Measurements from ENCODE around the gene TP73.

Gene TP73

DNA sequence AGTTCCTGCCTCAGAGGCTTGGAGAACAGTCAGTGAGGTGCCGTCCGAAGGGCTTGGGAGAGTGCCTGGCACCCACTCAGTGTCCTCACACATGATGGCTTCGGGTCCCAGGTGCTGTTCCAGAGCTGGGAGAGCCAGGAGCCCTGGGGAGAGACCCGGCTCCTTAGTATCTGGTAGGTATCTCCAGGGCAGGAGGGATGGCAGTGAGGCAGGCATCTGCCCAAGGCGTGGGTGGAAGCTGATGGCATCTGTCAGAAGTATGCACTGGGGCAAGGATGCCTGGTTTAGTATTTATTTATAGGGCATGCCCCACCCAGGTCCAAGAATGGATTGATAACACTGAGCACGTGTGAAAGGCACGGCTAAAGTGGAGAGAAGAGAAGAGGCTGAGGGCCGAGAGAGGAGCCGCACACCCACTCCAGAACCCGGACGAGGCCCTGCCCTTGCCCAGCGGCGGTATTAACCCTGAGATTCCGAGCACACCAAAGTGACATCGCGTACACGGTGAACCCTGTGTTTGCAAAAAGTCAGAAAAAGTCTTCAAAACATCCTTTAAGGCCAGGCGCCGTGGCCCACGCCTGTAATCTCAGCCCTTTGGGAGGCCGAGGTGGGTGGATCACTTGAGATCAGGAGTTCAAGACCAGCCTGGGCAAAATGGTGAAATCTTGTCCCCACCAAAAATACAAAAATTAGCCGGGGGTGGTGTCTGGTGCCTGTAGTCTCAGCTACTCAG, 2.4 kb downstream of the TP73 start:
- no peak for DNase-seq

DNA sequence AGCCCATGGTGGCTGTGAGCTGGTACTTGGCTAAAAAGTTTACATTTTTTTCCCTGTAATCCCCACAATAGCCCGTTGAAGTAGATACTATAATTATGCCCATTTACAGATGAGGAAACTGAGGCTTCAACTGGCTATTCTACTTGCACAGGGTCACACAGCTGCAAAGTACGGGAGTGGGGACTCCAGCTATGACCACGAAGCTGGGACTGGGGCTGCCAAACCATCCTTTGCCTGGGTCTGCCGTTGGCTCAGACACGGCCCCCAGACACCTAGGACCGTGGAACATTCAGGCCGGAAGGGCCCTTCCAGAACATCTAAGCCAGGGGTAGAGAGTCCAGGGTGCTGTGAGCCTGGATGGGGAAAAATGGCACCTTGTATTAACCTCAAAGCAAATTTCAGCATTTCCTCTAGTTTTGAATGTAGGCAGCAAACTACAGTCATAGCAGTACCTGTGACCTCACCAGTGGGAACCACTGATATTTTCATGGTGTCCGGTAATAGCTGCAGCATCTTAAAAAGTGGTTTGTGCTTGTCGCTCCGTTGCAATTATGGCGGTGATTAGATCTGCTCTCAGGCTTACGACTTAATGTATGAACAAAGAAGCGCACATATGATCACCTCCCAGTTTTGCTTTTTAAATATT, 4.3 kb downstream of the TP73 start:
- DNase-seq = no peak

GRCh38 chr1:3657096-3657475, 4.8 kb downstream of the TP73 start:
- no peak for DNase-seq

- no peak for DNase-seq
These were observed 5.4 kb downstream of the TP73 start for GRCh38 chr1:3657578-3658230.

DNA sequence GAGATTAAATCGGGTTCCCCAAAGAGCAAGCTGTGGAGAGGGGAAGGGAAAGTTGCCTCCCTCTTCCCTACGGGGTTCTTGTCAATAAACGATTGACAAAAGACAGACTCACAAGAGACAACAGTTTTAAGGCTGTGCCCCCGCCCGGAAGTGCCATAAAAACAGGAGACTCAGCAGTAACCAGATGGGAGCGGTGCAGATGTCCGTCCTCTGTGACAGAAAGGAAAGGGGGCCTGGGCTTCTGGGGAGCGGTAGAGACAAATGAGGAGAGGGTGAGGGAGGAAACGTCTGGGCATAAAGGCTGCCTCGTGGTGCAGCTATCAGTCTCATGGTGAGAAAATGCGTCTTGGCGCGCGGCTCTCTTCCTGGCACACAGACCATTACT, 5.9 kb downstream of the TP73 start:
- no peak for DNase-seq

DNA sequence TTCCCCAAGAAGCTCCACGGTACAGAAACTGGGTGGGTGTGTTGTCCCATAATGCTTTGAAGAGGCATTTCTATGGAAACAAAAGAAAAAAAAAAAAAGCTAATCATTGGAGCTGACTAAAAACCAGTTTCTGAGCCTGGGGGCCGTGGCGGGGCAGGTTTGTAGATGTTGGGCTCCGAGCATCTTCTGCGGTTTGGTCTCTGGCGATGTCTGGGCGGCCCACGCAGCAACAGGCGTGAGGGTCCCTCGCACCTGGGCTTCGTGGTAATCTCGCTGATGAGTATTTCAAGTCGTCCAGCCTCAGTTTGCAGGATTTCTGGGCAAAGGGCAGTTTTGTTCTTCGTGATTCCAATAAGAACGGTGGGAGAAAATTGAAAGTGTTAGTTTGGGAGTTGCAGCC, 6.8 kb downstream of the TP73 start:
- DNase-seq = no peak

DNA sequence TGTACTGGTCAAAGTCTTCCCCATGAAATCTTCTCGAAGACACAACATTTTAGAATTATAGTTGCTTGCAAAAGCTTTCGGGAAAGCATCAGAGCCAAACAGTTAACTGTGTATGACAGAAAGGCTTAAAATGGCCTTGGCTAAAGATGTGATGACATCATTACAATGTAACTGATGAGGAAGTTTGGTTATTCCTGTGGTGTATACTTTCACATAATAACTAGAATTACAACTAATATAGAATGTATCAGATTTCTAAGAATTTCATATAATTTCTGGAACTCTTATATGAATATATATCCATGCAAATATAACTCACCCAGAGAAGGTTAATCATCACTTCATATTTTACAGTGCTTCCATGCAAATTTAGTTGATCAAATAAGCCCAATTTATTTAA, 8.4 kb downstream of the TP73 start:
- DNase-seq = no peak

GRCh38 chr1:3661631-3662030, 9.3 kb downstream of the TP73 start:
- no peak for DNase-seq

GRCh38 chr1:3662080-3662671, 9.9 kb downstream of the TP73 start:
- no peak for DNase-seq

DNA sequence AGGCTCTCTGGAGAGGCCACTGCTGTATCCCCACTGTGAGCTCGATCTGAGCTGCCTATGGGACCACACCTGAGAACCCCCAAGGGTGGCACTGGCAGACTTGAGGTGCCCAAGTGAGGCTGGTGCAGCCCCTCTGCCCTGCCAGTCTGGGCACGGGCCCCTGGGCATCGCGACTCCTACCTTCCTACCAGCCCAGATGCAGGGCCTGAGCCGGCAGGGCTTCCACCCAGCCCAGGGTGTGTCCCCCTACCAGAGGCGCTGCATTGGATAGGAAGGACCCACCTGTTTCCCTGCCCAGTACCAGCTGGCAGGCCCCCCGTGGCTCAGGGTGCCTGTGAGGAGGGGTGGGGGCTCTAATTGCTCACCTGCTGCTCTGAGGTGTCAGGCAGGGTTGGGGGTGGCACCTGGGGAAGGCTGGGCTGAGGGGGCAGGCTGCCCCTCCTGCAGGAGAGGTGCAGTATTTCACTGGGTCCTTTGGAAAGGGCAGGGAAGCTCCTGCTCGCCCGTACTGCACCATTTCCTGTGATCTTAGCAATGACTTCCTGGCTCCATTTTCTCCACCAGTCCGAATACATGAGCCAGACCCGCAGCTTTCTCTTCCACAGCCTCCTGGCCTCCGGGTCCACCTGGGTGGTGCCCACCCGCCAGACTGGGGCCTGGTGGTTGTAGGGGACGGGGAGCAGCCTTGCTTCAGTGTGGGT, 11.8 kb downstream of the TP73 start:
- no peak for DNase-seq

DNA sequence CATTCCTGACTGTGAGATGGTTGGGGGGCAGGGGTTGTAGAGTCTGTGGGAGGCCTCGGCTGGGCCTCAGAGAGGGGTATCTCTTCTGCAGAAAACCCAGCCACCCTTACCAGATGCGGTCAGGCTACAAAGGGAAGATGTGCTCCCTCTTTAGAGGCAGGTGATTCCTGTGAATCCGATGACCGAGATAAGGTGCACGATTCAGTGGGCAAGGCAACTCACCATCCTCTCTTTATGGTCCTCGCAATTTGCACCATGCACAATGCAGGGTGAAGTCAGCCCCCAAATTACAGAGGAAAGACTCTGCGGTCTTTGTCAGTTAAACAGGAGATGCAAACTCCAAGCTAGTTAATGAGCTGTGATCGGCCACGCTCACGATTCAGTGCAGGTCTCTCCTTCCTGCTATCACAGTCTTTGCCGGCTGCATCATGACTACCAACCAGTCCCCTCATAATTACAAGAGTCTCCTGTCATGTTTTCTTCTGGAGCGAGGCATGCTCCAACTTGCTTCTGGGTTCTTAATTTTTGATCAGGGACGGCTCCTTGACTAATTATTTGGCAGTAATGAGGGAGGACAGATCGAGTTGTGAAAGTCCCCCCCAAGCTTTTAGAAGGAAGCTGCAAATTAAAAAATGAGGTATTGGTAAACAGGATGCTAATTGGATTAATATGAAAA, 12.5 kb downstream of the TP73 start:
- DNase-seq = no peak

- no peak for DNase-seq
These were observed 15.8 kb downstream of the TP73 start for GRCh38 chr1:3668148-3668547.

DNA sequence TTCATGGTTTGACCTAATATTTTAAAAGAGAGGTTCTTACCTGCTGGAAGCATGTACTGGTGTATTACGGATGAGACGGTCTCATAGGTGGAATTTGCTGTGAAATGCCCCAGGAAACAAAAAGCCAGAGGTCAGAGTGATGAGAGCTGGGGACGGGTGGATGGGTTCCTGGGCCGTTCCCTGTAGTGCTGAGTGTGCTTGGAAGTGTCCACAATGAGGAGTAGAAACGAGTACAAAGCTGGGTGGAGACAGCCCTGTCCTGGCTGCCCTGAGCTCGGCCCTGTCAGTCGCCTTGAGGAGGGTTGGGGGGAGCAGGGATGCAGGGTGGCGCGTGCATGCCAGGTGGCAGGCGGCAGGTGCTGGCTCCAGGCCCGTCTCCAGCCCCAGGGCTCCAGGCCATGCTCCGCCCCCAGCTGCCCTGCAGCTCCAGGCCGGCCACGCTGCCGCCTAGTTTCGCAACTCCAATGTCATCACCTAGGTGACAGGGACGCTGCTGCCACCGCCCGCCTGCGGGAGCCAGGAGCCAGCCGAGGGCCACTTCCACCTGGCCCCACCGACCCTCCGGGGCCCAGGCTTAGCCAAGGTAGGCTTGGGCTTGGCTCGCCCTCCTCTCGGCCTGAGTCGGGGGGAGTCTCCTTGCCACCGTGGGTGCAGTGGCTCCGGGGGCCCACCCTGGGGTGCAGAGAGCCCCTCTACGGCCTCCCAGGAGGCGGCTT, 16.4 kb downstream of the TP73 start:
- no peak for DNase-seq

GRCh38 chr1:3669421-3669821, 17.1 kb downstream of the TP73 start:
- DNase-seq = no peak

- no peak for DNase-seq
These were observed 17.7 kb downstream of the TP73 start for GRCh38 chr1:3669971-3670431.

DNA sequence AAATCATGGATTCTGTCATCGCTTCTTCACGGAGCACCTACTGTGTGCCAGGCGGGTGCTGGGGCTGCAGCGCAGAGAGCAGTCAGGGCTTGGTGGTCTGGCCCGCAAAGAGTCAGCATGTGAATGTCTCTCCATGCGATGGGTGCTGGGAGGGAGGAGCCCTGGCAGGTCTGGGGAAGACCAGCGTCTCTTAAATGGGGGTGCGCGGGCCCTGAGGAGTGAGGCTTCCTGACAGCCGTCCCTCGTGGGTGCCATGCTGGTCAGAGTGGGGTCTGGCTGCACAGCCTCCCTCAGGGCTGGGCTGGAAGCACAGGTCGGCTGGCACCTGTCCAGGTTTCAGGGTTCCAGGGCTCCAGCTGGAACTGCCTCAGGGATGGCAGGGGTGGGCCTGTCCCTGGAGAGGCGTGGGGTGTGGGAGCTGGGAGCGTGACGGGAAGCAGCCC, 18.5 kb downstream of the TP73 start:
- DNase-seq = no peak

GRCh38 chr1:3671371-3672180, 19.3 kb downstream of the TP73 start:
- DNase-seq = no peak

DNA sequence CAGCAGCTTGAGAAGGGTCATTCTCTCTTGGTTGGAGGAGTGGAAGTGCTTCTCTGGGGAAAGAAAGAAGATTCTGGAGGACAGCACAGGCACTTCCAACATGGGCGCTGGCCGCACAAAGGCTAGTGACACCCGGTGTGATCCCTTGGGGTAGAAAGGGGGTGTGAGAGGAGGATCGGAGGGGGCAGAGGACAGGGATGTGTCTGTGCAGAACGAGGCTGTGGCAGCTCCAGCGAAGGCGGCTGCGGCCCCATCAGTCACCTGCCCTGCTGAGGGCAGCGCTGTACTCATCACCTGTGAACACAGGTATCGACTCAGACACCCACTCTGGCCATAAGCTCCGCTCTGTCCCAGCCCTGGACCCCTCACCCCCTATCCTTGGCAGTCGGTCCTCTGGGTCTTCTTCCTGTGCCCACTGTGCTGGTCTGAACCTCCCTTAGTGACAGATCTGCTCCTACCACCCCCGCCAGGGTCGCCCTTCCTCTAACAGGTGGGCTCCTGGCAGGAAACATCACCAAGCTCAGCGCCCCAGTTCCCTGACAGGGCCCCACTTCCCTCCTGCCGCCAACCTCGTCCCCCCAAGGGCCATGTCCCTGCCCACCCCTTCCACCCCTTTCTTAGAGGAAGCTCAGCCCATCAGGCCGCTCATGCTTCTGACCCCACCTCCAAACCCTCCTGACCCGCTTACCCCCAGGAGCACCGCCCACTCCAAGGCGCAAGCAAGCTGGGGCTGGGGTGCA, 20.1 kb downstream of the TP73 start:
- no peak for DNase-seq

DNA sequence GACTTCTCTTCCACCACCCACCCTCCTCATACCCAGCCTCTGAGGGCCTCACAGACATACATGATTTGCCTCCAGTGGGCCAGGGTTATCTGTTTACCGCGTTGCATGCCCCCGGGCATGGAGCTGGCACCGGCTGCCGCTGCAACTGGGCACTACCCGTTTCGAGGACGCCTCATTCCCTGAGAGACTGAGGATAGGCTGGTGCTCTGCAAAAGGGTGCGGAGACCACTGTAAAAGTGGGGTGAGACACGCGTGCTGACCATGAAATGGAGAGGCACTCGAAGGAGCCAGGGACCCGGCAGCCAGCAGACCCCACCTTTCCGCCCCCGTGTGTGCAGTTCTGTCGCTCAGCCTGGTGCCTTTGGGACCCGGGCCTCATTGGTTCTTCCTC, 20.6 kb downstream of the TP73 start:
- DNase-seq = no peak

- no peak for DNase-seq
These were observed 21.2 kb downstream of the TP73 start for GRCh38 chr1:3673381-3674099.

Measured in hematopoietic multipotent progenitor cell treated with erythropoietin and hydrocortisone succinate and interleukin-3 and kit ligand, for 8 days (in vitro differentiated cells).